Retinal pigment epithelial cell (primary cell): ENCODE data around the gene OPCML.

ENCODE experiments used
- DNase-seq: peaks from one replicate; pipeline ENCODE4 v3.0.0-alpha.2; 2010; ENCODE audit warnings: low read depth
- H3K4me3 ChIP-seq: 2 replicates; pipeline ENCODE4 v1.5.1; 2011; ENCODE audit warnings: mild to moderate bottlenecking, low read length, control low read depth, moderate library complexity
- CTCF ChIP-seq: conservative IDR thresholded peaks from 2 replicates; pipeline ENCODE4 v1.5.1; 2011; ENCODE audit warnings: low read depth, low read length, control low read depth, inconsistent platforms

OPCML gene

DNA sequence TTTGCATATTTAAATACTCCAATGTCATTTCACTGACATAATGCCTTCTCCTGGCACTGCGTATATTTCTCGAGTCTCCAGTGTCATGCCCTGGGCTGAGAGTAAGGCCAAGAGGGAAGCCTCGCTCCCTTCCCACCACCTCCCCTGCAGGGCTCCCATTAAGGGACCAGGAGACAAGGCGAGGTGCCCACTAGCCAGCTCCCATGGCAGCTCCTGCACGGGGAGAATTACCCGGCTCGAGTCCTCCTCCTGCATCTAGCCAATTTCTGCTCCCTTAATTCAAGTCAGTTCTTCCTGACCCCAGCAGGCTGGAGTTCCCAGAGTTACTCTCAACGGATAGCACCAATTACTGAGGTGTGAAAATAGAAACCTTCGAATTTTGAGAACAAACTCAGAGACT lies 31.9 kb downstream of the OPCML start:
- no peak for DNase-seq
- H3K4me3 ChIP-seq, result no peak overlapping the region
- TF ChIP-seq CTCF, result no peak

- no peak for DNase-seq
- H3K4me3 ChIP-seq, result no peak overlapping the region
- no peak for TF ChIP-seq CTCF
Measured at GRCh38 chr11:133498969-133499368, 33.3 kb downstream of the OPCML start.

DNA sequence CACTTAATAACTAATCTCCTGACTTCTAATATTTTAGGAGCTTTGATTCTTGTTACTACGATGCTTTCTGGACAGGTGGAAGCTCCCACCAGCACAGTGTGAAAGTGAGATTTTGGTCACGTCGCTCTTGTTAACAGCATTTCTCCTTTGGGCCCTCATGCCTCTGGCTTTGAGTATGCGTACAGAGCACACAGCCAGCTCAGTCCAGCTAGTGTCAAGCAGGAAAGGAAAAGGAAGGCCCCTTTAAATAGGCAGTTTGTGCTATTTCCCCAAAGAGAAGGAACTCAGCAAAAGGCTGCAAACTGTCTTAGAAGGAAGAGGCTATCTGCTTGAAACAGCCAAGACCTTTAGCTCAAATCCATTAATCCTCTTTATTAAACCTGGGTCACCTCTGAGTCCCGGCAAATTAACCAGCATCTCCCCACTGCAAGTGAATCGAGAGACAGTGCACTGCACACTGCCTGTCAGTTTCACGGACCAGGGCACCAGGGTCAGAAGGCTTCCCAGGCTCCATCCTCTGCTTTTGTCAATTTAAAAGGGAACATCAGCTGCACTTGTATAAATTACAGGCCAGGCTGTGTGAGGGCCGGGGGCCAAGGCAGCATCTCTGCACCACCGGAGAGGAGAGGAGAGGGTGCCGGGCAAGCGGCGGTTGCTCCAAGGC lies 34.7 kb downstream of the OPCML start:
- no peak for TF ChIP-seq CTCF
- H3K4me3 ChIP-seq, result no peak overlapping the region
- no peak for DNase-seq

DNA sequence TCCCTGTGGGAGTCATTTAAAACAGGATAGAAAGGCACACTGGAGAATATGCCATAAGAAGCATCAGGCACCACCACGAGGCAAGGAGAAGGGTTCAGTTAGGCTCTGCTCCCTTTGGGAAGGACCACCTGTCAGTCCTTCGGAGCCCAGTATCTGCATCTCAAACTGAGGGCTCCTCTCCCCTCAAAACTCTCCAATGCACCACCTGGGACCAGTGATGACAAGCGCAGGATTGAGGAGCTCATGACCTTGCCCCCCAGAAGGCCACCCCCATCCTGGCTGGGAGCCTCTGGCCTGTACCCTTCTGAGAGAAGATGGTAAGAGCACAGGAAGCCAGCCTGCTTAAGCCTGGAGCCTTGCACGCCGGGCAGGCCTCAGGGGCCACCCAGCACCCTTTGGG lies 39.4 kb downstream of the OPCML start:
- no peak for DNase-seq
- H3K4me3 ChIP-seq, result no peak overlapping the region
- TF ChIP-seq CTCF, result no peak

DNA sequence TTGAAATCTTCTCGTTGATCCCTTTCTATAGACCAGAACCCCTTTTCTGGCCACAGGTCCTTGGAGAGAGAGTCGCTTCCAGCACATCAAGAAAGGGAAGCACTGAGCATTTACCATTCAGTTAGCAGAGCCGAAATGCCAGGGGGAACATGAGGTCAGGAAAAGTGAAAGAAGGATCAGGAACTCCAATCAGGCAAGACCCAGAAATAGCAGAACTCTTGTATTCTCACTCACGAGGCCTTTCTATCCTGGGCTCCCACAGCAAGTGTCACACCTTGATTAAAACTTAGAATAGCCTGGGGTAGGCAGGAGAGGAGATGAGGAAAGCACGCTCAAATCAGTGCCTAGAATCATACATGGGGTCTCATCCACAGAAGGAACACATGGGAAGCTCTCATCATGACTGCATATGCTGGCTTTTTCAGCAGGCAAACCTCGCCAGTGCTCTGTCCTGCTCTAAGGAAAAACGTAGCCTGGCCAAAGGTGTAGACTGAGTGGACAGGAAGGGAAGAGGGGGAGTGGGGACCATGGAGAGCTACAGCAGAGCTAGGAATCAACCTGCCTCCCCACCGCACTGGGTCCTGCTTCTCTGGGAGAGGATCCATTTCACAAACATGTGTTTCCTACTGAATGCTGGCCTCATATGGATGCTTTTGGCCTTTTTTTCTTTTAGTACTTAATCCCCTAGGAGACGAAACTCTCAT lies 40.5 kb downstream of the OPCML start:
- TF ChIP-seq CTCF, result no peak
- H3K4me3 ChIP-seq, result no peak overlapping the region
- no peak for DNase-seq

DNA sequence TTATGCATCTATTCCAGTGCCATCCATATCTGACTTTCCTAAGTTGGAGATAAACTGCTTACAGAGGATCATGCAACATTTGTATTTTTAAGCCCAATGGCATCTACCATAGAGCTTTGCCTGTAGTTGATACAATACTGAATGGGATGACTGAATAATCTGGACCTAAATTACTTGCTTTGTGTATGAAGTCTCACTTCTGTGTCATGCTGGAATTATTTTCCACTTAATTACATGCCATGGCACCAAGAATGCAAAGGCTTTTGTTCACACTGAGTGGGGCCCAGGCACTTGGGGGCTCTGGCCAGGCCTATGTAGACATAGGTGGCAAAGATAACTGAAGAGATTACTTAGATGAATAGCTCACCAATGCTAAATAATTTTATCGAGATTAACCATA lies 51.6 kb downstream of the OPCML start:
- TF ChIP-seq CTCF, result no peak
- no peak overlapping the region for H3K4me3 ChIP-seq
- DNase-seq, result no peak

GRCh38 chr11:133479209-133479608 lies 53.1 kb downstream of the OPCML start:
- DNase-seq, result no peak
- no peak for TF ChIP-seq CTCF
- no peak overlapping the region for H3K4me3 ChIP-seq
